Measurements from ENCODE around the gene ZPLD1. TPM values are rescaled to one million over a fixed set of nuclear protein-coding genes. Genes with fewer than 3 reads are reported as not detected.

ZPLD1 gene
- total and polyA plus RNA-seq, 2 of the 4 experiments (the other 2 are of a cell fraction), result under 0.01 to 0.03 TPM

GRCh38 chr3:102415553-102415952 is 19.3 kb upstream of the ZPLD1 start:
- H3K79me1 ChIP-seq (ENCODE audit: low read depth in 1 of 2, low read length in 2 of 2), result no peaks in the 10 kb centered on the region
- H3K23ac ChIP-seq (ENCODE audit: low read depth, low read length), result no peak overlapping the region
- no TSS peak for BruUV-seq (replicated peaks)
- H2BK20ac ChIP-seq (ENCODE audit: low read depth, low read length), result no peak overlapping the region
- H4K91ac ChIP-seq (ENCODE audit: insufficient read depth, low read depth, low read length), result no peak overlapping the region
- no peak overlapping the region for H3K9ac ChIP-seq (ENCODE audit: low read depth, low read length)
- no peak for TF ChIP-seq MAFK (IDR thresholded peaks at IDR 0.05; ENCODE audit: low read depth, low read length)
- TF ChIP-seq CHD1 (IDR thresholded peaks at IDR 0.05; ENCODE audit: low read depth, low read length), result no peak
- no peak for TF ChIP-seq MAZ (IDR thresholded peaks at IDR 0.05; ENCODE audit: borderline replicate concordance, low read depth, low read length)
- TF ChIP-seq NFE2L2 (IDR thresholded peaks at IDR 0.05; ENCODE audit: low read depth, low read length), result no peak
- TF ChIP-seq ELK1 (IDR thresholded peaks at IDR 0.05; ENCODE audit: borderline replicate concordance, low read depth, low read length), result no peak
- no peak for TF ChIP-seq RAD21 (IDR thresholded peaks at IDR 0.05; ENCODE audit: low read length)
- TF ChIP-seq CTCF (conservative IDR thresholded peaks at IDR 0.05; ENCODE audit: low read depth, low read length), result no peak
- TF ChIP-seq MXI1 (IDR thresholded peaks at IDR 0.05; ENCODE audit: borderline replicate concordance, low read depth, low read length), result no peak
- no peak for TF ChIP-seq RCOR1 (IDR thresholded peaks at IDR 0.05; ENCODE audit: insufficient replicate concordance, low read length)
- TF ChIP-seq SMC3 (IDR thresholded peaks at IDR 0.05; ENCODE audit: low read depth, low read length), result no peak
- TF ChIP-seq BHLHE40 (IDR thresholded peaks at IDR 0.05; ENCODE audit: low read depth, low read length), result no peak
- TF ChIP-seq FOS (IDR thresholded peaks at IDR 0.05; ENCODE audit: low read depth, low read length), result no peak
- TF ChIP-seq POLR2A (IDR thresholded peaks at IDR 0.05; ENCODE audit: low read depth, low read length), result no peak
- no peak for TF ChIP-seq CEBPB (IDR thresholded peaks at IDR 0.05; ENCODE audit: low read depth, low read length)
- no peak for TF ChIP-seq RFX5 (IDR thresholded peaks at IDR 0.05; ENCODE audit: low read depth, low read length)
- TF ChIP-seq USF2 (IDR thresholded peaks at IDR 0.05; ENCODE audit: low read depth, low read length), result no peak
- no peak overlapping the region for H3K18ac ChIP-seq (ENCODE audit: low read depth, low read length)
- ChIA-PET CTCF (interaction anchor here (0.7 kb wide), 1 partner anchor 186 kb away, joined by 8 read pairs; no protein-coding TSS in a partner anchor), POLR2A (ENCODE audit: unreplicated experiment) (no interaction called here)
- no peak overlapping the region for H3K56ac ChIP-seq (ENCODE audit: extremely low read depth, insufficient read depth, low read length)
- no peak overlapping the region for H2BK120ac ChIP-seq (ENCODE audit: low read depth, low read length)
- H3K27me3 ChIP-seq (ENCODE audit: control insufficient read depth, insufficient read depth, low read length), result no peaks in the 10 kb centered on the region
- no peak overlapping the region for H3K27ac ChIP-seq (ENCODE audit: insufficient read depth, low read length)
- H4K5ac ChIP-seq (ENCODE audit: low read depth, low read length), result no peak overlapping the region
- H3K4me1 ChIP-seq (ENCODE audit: control insufficient read depth, insufficient read depth, low read length), result no peaks in the 10 kb centered on the region
- DNase-seq (no peak), ATAC-seq (ENCODE audit: low read depth) (0 out of 2 replicates have a peak, but pooled peaks have one; percentile 29)
- no peak overlapping the region for H2BK5ac ChIP-seq (ENCODE audit: low read depth, low read length, poor library complexity, severe bottlenecking)
- H3K9me1 ChIP-seq (ENCODE audit: insufficient read depth, low read length), result no peaks in the 10 kb centered on the region
- no peak overlapping the region for H2BK15ac ChIP-seq (ENCODE audit: low read depth, low read length)
- no peak overlapping the region for H3K14ac ChIP-seq (replicated peaks; ENCODE audit: low read depth, low read length)
- intact Hi-C loops (cut with micrococcal nuclease) (no loop called here), in situ Hi-C loops (cut with MboI; ENCODE audit: low sequenced_read_pairs) (no loop called here), dilution Hi-C loops (cut with HindIII; ENCODE audit: low sequenced_read_pairs, unreplicated experiment) (no loop called here)
- peak overlapping the region; percentile 76 for H3K4me2 ChIP-seq (ENCODE audit: low read depth, low read length)
- no CpG with 5 or more reads among the region's 2 CpGs for WGBS, 2 experiments (ENCODE audit: extremely low coverage in 2 of 2, insufficient read length in 1 of 2)
- H3K9me3 ChIP-seq (ENCODE audit: control insufficient read depth, insufficient read depth, low read length), result no peaks in the 10 kb centered on the region
- no peak overlapping the region for H3K4ac ChIP-seq (ENCODE audit: low read depth, low read length)
- no peaks in the 10 kb centered on the region for H4K20me1 ChIP-seq (ENCODE audit: insufficient read depth, low read length)
- no peaks in the 10 kb centered on the region for H3K36me3 ChIP-seq (ENCODE audit: control insufficient read depth, insufficient read depth, low read length)
- no peak overlapping the region for H4K8ac ChIP-seq (ENCODE audit: low read depth in 2 of 2, low read length in 2 of 2)
- no peak overlapping the region for H2AK9ac ChIP-seq (replicated peaks; ENCODE audit: low read depth, low read length, poor library complexity)
- H2AK5ac ChIP-seq (ENCODE audit: low read depth, low read length), result no peak overlapping the region
- H3K4me3 ChIP-seq (ENCODE audit: insufficient read depth, low read depth, low read length), result no peak overlapping the region
- H2AFZ ChIP-seq (replicated peaks; ENCODE audit: low read length, poor library complexity), result no peak overlapping the region
